ENCODE measurements around the gene ZNF804A.

ZNF804A gene

GRCh38 chr2:184698476-184698875, 100.1 kb downstream of the ZNF804A start:
- no peak for TF ChIP-seq TAF1 (IDR thresholded peaks at IDR 0.05; ENCODE audit: borderline replicate concordance, insufficient read depth, low read length)
- no peak for TF ChIP-seq REST (IDR thresholded peaks at IDR 0.05; ENCODE audit: insufficient read depth in 1 of 2, low read depth in 2 of 2, low read length in 2 of 2)
- TF ChIP-seq POLR2AphosphoS5 (IDR thresholded peaks at IDR 0.05; ENCODE audit: low read depth, low read length) = no peak
- no peak for TF ChIP-seq SIN3A (IDR thresholded peaks at IDR 0.05; ENCODE audit: borderline replicate concordance, insufficient read depth, low read length)
- no peak for TF ChIP-seq FOXP2 (optimal IDR thresholded peaks at IDR 0.05; ENCODE audit: borderline replicate concordance, extremely low read depth, extremely low read length, insufficient read depth)

GRCh38 chr2:184721881-184722280, 123.6 kb downstream of the ZNF804A start:
- TF ChIP-seq SIN3A (IDR thresholded peaks at IDR 0.05; ENCODE audit: borderline replicate concordance, insufficient read depth, low read length) (no peak), FOXP2 (optimal IDR thresholded peaks at IDR 0.05; ENCODE audit: borderline replicate concordance, extremely low read depth, extremely low read length, insufficient read depth) (no peak), POLR2AphosphoS5 (IDR thresholded peaks at IDR 0.05; ENCODE audit: low read depth, low read length) (no peak), REST (IDR thresholded peaks at IDR 0.05; ENCODE audit: insufficient read depth in 1 of 2, low read depth in 2 of 2, low read length in 2 of 2) (no peak), TAF1 (IDR thresholded peaks at IDR 0.05; ENCODE audit: borderline replicate concordance, insufficient read depth, low read length) (no peak)

- TF ChIP-seq POLR2AphosphoS5 (IDR thresholded peaks at IDR 0.05; ENCODE audit: low read depth, low read length) = no peak
- no peak for TF ChIP-seq SIN3A (IDR thresholded peaks at IDR 0.05; ENCODE audit: borderline replicate concordance, insufficient read depth, low read length)
- TF ChIP-seq FOXP2 (optimal IDR thresholded peaks at IDR 0.05; ENCODE audit: borderline replicate concordance, extremely low read depth, extremely low read length, insufficient read depth) = no peak
- no peak for TF ChIP-seq REST (IDR thresholded peaks at IDR 0.05; ENCODE audit: insufficient read depth in 1 of 2, low read depth in 2 of 2, low read length in 2 of 2)
- no peak for TF ChIP-seq TAF1 (IDR thresholded peaks at IDR 0.05; ENCODE audit: borderline replicate concordance, insufficient read depth, low read length)
These were observed 129.5 kb downstream of the ZNF804A start for GRCh38 chr2:184727813-184728212.

- TF ChIP-seq FOXP2 (optimal IDR thresholded peaks at IDR 0.05; ENCODE audit: borderline replicate concordance, extremely low read depth, extremely low read length, insufficient read depth) (no peak), TAF1 (IDR thresholded peaks at IDR 0.05; ENCODE audit: borderline replicate concordance, insufficient read depth, low read length) (no peak), SIN3A (IDR thresholded peaks at IDR 0.05; ENCODE audit: borderline replicate concordance, insufficient read depth, low read length) (no peak), POLR2AphosphoS5 (IDR thresholded peaks at IDR 0.05; ENCODE audit: low read depth, low read length) (no peak), REST (IDR thresholded peaks at IDR 0.05; ENCODE audit: insufficient read depth in 1 of 2, low read depth in 2 of 2, low read length in 2 of 2) (no peak)
These were observed 130.1 kb downstream of the ZNF804A start for GRCh38 chr2:184728411-184728810.

- no peak for TF ChIP-seq POLR2AphosphoS5 (IDR thresholded peaks at IDR 0.05; ENCODE audit: low read depth, low read length)
- TF ChIP-seq SIN3A (IDR thresholded peaks at IDR 0.05; ENCODE audit: borderline replicate concordance, insufficient read depth, low read length) = no peak
- no peak for TF ChIP-seq REST (IDR thresholded peaks at IDR 0.05; ENCODE audit: insufficient read depth in 1 of 2, low read depth in 2 of 2, low read length in 2 of 2)
These were observed 131.3 kb downstream of the ZNF804A start for GRCh38 chr2:184729581-184729980.

All from PFSK-1 (cell line).